Head of caudate nucleus (tissue), 42 donors: ENCODE data around the gene MSL2.
"Not testable (repeated sequence)": the region's sequence is repeated elsewhere in the genome, so short reads cannot be mapped to it uniquely, and the experiment has no call there.

Experiments used
- DNase-seq, 42 donors: peaks; one replicate each; pipeline versions ENCODE4 v3.0.0 to v3.0.0-alpha.2; 2020 to 2021; ENCODE audit warnings: mixed read lengths in 7 of 42
- intact Hi-C: fragments of 100-400 bp; cut with DNase I; formaldehyde crosslinking; loops from one replicate; pipeline ENCODE4 v1.15.0; 2022

The MSL2 gene

DNA sequence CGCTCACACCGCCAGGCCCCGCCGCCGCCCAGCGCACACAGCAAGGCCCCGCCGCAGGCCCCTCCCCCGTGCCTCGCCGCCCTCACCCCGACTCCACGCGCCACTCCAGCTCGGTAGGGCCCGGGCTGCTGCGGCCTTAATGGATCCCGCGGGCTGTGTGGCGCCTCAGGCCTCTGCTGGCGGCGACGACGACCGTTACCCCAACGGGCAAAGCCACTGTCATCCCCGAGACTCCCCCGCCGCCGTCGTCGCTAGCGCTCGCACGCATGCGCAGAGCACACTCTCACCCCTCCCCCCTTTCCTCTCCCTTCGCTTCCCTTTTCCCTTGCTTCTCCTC is at the start of gene MSL2:
Gene MSL2, minus strand, starts transcription at position 272 of the 337 bp plus-strand sequence. CDS start 1,222 bp downstream, outside the sequence.
- no peak for DNase-seq
- intact Hi-C loops = loop anchor here (1.0 to 5.0 kb wide), 3 partner anchors 54 to 556 kb away; partner anchors contain the start of genes PCCB and STAG1

- intact Hi-C loops = loop anchor here (5.0 kb wide), 1 partner anchor 163 kb away; no protein-coding TSS in a partner anchor
- DNase-seq = no peak
These were observed 49.6 kb upstream of the MSL2 start for GRCh38 chr3:136245691-136246090.

DNA sequence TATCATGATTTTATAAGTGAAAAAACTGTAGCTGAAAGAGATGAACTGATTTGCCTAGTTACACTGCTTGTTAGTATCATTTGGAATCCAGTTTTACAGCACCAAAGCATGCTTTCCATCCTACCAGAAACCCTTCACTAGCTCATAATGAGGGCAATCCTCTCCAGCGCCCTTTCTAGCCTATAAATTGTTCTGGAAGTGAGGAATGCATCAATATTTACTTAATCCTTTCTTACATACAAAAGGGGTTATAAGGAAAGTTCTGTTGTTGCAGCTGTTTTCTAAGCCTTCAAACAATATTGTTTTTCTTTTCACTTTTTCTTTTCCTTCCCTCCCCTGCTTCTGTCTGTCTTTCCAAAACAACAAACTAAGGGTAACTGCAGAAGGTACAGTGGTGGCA is 43.0 kb upstream of the MSL2 start:
- intact Hi-C loops = no loop called here
- no peak for DNase-seq

- intact Hi-C loops = no loop called here
- no peak for DNase-seq
These were observed 42.0 kb upstream of the MSL2 start for GRCh38 chr3:136237961-136238649.

DNA sequence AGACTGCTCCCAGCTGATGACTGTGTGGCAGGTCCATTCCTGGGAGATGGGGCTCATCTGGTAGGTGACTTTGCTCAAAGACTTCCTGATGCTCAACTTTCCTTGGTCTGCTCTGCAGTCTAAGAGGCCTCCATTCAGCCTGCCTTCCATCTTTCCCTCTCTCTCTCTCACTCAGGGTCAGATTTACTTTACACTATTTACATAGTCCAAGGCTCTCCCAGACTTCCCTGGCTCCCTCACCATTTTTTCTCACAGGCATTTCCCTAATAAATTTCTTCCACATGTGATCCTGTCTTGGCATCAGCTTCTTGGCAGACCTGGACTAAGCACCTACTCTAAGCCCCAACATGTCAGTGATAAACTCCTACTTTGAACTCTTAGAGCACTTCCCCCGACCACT is 41.0 kb upstream of the MSL2 start:
- no peak for DNase-seq
- intact Hi-C loops = no loop called here

DNA sequence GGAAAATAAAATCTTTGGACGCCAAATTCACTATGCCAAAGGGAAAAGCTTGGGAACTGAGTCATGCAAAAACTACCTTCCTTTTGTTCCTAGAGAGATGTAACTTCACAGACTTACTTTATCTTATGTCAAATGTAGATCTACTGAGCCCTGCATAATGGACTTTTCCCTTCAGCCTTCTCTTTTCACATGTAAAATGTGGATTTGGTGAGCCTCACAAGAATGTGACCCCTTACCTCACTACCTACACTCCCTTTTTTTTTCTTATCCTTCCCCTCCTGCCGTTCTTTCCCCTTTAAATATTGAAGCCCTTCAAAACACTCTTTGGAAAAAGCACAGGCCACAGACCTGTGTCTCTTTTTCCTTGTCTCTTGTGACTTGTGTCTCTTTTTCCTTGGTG is 40.0 kb upstream of the MSL2 start:
- intact Hi-C loops = no loop called here
- DNase-seq = no peak

DNA sequence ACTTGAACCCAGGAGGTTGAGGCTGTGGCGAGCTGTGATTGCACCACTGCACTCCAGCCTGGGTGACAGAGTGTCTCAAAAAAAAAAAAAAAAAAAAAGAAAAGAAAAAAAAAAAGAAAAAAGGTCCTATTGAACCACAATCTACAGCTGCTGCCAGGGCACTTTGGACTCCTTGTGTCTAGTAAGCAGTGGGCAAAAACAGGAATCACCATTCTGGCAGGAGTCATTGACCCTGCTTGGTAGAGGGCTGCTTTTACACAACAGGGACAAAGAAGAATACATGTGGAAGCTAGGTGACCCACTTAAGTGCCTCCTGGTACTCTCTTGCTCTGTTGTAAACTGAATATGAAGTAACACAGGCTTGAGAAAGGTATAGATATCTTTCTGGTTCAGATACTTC is 39.4 kb upstream of the MSL2 start:
- intact Hi-C loops = no loop called here
- DNase-seq = peak in 1 of 42 donors; percentile 20

DNA sequence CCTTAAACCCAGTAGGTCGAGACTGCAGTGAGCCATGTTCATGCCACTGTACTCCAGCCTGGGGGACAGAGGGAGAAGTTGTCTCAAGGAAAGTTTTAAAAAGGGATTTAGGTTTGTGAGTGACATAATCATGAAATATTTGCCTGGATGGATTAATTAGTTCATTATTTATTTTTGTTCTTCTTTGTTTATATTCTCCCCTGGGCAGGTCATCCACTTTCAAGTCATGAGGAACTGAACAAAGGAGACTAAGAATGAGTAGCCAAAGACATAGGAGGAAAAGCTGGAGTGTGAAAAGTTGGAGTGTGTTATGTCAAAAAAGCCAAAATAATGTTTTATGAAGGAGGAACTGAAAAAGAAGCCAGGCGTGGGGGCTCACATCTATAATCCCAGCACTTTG is 36.3 kb upstream of the MSL2 start:
- intact Hi-C loops = no loop called here

DNA sequence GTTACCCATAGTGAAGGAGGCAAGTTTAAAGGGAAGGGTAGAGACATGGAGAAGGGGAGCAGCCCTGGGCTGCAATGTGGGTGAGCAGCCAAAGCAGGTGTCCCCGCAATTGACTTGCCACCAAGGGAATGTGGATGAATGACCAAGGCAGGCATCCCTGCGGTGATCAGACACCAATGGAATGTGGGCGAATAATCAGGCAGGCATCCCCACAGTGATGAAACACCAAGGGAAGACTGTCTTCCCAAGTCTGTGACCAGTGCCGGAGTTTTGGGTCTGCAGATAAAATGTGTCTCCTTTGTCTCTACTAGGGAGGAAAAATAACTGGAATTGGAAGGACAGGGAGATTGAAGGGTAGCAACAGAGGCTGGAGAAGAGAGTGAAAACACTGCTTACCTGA is 26.6 kb upstream of the MSL2 start:
- DNase-seq, intact Hi-C loops: not testable (repeated sequence)

More for the DNA sequence above, 36.3 kb upstream of the MSL2 start:
- DNase-seq = no peak

DNA sequence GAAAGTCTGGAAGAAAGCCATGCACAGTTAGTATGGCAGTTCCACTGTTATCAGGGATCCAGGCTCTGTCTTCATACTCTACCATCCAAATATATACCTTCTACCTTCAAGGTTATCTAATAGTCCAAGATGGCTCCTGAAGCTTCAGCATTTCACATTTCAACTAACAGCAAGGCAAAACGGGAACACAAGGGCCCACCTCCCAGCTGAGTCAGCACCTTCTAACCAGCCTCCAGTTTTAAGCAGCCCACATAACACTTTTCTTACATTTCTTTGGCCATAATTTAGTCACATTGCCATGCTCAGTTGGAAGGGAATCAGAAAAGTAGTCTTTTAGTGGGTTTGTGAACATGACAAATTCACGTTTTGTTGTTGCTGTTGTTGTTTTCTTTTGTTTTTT is 15.4 kb upstream of the MSL2 start:
- DNase-seq = no peak
- intact Hi-C loops = no loop called here

DNA sequence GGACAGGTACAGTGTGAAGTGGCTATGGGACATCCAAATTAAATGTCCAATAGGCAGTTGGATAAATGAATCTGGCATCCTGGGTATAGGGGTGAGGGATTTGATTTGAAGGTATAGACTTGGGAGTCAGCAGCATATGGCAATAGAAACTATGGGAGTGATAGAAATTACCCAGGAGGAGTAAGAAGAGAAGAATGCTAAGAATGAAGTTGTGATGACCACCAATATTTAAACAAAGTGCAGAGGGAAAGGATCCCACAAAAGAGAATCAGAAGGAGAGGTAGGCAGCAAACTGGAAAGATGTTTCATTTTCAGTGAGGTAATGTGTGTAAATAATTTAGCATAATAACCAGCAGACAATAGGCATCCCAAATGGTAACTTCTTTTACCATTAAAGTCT is 13.8 kb upstream of the MSL2 start:
- intact Hi-C loops = no loop called here

GRCh38 chr3:136207489-136208115 is 11.5 kb upstream of the MSL2 start:
- no peak for DNase-seq
- intact Hi-C loops = no loop called here

More for the DNA sequence above, 13.8 kb upstream of the MSL2 start:
- DNase-seq = no peak

DNA sequence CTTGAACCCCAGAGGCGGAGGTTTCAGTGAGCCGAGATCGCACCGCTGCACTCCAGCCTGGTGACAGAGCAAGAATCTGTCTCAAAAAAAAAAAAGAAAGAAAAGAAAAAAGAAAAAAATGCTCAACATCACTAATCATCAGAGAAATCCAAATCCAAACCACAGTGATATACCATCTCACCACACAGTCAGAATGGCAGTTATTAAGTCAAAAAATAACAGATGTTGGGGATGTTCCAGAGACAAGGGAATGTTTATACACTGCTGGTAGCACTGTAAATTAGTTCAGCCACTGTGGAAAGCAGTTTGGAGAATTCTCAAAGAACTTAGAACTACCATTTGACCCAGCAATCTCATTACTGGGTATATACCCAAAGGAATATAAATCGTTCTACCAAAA is 3.1 kb upstream of the MSL2 start:
- intact Hi-C loops = loop anchor here (5.0 kb wide), 2 partner anchors 122 to 553 kb away; partner anchors contain the start of gene STAG1
- DNase-seq = not testable (repeated sequence)

DNA sequence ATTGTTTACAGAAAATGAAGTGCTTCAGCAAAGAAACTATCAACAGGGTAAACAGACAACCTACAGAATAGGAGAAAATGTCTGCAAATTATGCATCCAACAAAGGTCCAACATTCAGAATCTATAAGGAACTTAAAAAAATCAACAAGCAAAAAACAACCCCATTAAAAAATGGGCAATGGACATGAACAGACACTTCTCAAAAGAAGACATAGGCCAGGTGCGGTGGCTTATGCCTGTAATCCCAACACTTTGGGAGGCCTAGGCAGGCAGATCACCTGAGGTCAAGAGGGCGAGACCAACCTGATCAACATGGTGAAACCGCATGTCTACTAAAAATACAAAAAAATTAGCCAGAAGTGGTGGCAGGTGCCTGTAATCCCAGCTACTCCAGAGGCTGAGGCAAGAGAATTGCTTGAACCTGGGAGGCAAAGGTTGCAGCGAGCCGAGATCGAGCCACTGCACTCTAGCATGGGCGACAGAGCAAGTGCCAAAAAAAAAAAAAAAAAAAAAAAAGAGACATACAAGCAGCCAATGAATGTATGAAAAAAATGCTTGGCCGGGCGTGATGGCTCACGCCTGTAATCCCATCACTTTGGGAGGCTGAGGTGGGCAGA is 2.4 kb upstream of the MSL2 start:
- intact Hi-C loops = loop anchor here (5.0 kb wide), 2 partner anchors 121 to 554 kb away; partner anchors contain the start of gene STAG1
- not testable (repeated sequence) for DNase-seq

- intact Hi-C loops = loop anchor here (5.0 kb wide), 2 partner anchors 120 to 555 kb away; partner anchors contain the start of gene STAG1
- no peak for DNase-seq
These were observed 1.1 kb upstream of the MSL2 start for GRCh38 chr3:136197159-136197793.

- DNase-seq = peak; percentile 93 to 99 (median 97)
- intact Hi-C loops = loop anchor here (1.0 to 5.0 kb wide), 3 partner anchors 54 to 556 kb away; partner anchors contain the start of genes PCCB and STAG1
These were observed 445 bp upstream of the MSL2 start for GRCh38 chr3:136196401-136197158.

DNA sequence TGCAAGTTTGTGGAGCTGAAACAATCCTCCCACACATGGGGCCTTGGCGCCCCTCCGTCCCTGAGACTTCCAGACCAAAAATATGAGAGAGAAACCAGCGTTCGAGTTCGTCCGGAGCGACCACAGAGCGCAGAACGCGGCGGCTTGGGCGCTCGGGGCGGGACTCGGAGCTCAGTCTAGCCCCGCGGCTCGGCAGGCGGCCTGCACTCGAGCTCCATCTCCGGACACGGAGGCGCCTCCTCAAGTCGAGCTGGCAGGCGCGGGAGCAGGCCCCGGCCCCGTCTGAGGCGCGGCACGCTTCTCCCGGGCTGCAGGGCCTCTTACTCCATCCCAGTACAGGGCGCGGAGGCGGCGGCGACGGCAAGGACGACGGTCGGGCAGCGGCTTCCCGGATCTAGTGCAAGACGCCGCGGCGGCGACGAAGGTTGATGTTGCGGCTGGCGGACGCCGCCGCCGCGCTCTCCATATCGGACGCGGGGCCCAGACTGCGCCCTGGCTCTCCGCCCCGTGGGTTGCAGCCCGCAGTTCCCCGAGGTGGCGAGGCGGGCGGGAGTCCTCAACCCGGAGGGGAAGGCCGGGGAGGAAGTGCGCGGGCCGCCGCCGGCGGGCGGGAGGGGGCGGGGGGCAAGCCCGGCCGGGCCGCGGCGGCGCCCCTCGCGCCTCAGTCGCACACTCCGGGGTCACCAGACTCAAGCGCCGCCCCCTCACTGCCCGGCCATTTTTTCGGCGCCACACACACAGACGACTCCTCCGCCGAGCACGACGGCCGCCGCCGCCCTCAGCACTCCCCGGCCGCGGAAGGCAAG is 674 bp downstream of the MSL2 start:
- intact Hi-C loops = loop anchor here (1.0 to 5.0 kb wide), 3 partner anchors 55 to 557 kb away; partner anchors contain the start of genes PCCB and STAG1
- peak; percentile 35 to 90 (median 77) for DNase-seq
